Activated T-cell treated with anti-CD3 and anti-CD28 coated beads, Interleukin-2, amount 50 U/mL, for 4 hours (primary cell): ENCODE results near the gene TRMU. TPM values are rescaled to one million over a fixed set of nuclear protein-coding genes. Genes with fewer than 3 reads are reported as not detected.
"Not testable (repeated sequence)": the region's sequence is repeated elsewhere in the genome, so short reads cannot be mapped to it uniquely, and the experiment has no call there.

Experiments used
- ATAC-seq, 2 donors: fragments of 200-7000 bp; cut with Tn5 transposase; one replicate each; pipeline ENCODE4 v1.10.0; 2021
- DNase-seq: peaks from one replicate; pipeline ENCODE4 v3.0.0-alpha.2; 2020
- H3K27me3 Mint-ChIP-seq: one replicate; pipeline ENCODE4 v1.8.0; 2021; ENCODE audit warnings: low read depth, mixed read lengths
- H3K36me3 Mint-ChIP-seq: one replicate; pipeline ENCODE4 v1.8.0; 2022; ENCODE audit warnings: mixed read lengths; ENCODE audit not compliant: insufficient read depth
- H3K4me1 Mint-ChIP-seq: one replicate; pipeline ENCODE4 v1.8.0; 2021; ENCODE audit warnings: low read depth, mixed read lengths
- H3K4me3 Mint-ChIP-seq: one replicate; pipeline ENCODE4 v1.8.0; 2021; ENCODE audit warnings: mild to moderate bottlenecking, moderate library complexity, mixed read lengths
- H3K9me3 Mint-ChIP-seq: one replicate; pipeline ENCODE4 v1.8.0; 2021; ENCODE audit warnings: mixed read lengths
- total RNA-seq, 3 donors: library from RNA; stranded (reverse); gene quantifications; one replicate each; pipeline ENCODE4 v1.2.1, GENCODE V29; 2021

Gene TRMU
- total RNA-seq, 3 donors from 2014 or later, result 62.5 to 69.0 (median 66.6) TPM

GRCh38 chr22:46294784-46295183 lies 40.7 kb upstream of the TRMU start:
- Mint-ChIP-seq H3K4me3 (no peak overlapping the region), H3K27me3 (peaks cover 7% of the 10 kb centered on the region), H3K36me3 (peaks cover 5% of the 10 kb centered on the region), H3K4me1 (peaks cover 22% of the 10 kb centered on the region), H3K9me3 (peaks cover 5% of the 10 kb centered on the region)
- ATAC-seq, result no peak
- no peak for DNase-seq

DNA sequence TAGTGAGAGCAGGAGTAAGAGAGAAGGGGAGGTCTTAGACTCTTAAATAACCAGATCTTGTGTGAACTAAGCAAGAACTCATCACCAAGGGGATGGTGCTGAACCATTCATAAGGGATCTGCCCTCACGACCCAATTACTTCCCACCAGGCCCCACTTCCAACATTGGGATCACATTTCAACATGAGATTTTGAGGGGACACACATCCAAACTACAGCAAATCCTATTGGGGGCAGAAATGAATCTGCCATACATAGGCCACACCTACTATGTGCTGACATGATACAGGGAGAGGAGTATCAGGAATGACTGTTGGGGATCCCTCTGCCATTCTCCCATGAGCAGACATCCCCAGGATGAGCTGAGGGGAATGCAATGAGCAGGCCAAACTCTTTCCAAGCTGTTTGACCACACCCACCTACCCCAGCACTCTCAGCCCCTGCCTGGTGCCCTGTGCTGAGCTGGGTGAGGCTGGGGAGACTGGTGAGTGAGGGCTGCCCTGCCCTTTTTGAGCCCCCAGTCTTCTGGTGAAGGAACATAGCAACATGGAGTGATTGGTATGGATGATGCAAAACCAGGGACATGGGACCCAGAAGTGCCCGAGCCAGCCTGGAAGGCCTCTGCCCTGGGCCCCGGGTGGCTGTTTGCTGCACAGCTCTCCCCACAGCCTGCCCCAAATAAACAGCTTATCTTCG lies 40.1 kb upstream of the TRMU start:
- ATAC-seq (no peak), DNase-seq (no peak)
- H3K36me3 Mint-ChIP-seq, result peaks cover 5% of the 10 kb centered on the region
- H3K4me1 Mint-ChIP-seq, result peaks cover 22% of the 10 kb centered on the region
- H3K9me3 Mint-ChIP-seq, result peaks cover 5% of the 10 kb centered on the region
- H3K4me3 Mint-ChIP-seq, result peak overlapping the region; percentile 82
- H3K27me3 Mint-ChIP-seq, result peaks cover 7% of the 10 kb centered on the region

DNA sequence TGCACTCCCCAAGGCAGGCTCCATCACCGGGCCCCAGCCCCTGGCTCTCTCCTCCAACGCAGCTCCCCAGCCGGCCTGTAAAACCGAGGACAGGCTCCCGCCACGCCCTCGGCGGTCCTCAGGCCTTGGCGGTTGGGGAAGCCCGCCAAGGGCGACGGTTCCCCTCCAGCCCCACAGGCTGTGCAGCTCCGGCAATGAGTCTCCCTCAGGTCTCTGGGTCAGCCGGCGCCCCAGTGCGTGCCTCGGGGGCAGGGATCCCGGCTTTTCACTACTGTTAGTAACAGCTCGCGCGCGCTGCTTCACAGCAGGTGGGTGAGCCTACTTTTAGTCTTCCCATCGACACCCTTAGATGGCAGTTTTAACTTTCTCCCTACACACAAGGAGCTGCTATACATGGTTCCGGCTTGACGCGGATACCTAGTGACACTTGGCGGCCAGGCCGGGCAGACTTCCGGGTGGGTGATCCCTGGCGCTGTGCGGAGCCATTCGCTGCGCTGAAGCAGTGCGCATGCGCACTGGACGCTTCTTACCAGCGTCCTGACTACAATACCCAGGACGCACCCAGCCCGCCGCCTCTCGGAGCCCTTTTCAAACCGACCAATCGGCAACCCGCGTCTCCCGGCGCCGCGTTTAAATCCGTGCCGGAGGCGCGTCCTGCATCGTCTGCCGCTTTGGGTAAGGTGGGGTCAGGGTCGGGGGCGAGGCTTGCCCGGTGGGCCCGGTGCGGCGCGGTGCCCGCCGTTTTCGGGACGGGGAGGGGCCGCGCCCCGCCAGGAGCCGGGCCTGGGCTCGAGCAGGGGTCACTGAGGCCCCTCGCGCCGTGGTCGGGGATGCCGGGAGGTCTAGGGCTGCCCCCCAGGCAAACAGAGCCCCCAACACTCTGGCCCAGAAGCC lies 39.0 kb upstream of the TRMU start, which contains the start of gene GTSE1:
Gene GTSE1, plus strand, starts transcription at position 614 of the 894 bp plus-strand sequence. CDS start 531 bp downstream, outside the sequence.
- peaks cover 22% of the 10 kb centered on the region for H3K4me1 Mint-ChIP-seq
- H3K4me3 Mint-ChIP-seq, result peak within 1 kb of the TSS; percentile 82
- H3K27me3 Mint-ChIP-seq, result peaks cover 7% of the 10 kb centered on the region
- H3K9me3 Mint-ChIP-seq, result peaks cover 5% of the 10 kb centered on the region
- H3K36me3 Mint-ChIP-seq, result peaks cover 5% of the 10 kb centered on the region
- peak; percentile 99 for ATAC-seq
- DNase-seq, result peak; percentile 94

- DNase-seq (no peak), ATAC-seq (peak; percentile 7 to 13)
- Mint-ChIP-seq H3K4me3 (peak overlapping the region; percentile 80), H3K9me3 (peaks cover 3% of the 10 kb centered on the region), H3K4me1 (peaks cover 22% of the 10 kb centered on the region), H3K27me3 (peaks cover 7% of the 10 kb centered on the region), H3K36me3 (peaks cover 3% of the 10 kb centered on the region)
These were observed 38.2 kb upstream of the TRMU start for GRCh38 chr22:46297151-46297812.

DNA sequence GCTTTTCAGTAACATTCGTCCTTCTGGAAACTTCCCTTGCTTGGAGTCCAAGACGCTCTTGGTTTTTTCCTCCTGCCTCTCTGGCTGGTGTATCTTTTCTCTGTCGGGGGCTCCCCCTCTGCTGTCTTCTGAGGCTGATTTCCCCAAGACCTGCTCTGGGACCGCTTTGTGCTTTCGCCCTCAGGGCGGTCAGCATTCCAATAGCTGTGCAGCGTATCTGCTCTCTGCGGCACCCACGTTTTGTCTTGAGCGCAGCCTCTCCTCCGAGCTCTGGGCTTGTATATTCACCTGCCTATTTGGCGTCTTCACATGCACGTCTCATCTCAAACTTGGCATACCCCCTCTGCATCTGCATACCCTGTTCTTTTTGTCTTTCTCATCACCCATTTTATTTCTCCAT lies 36.4 kb upstream of the TRMU start:
- ATAC-seq (no peak), DNase-seq (no peak)
- Mint-ChIP-seq H3K27me3 (peaks cover 7% of the 10 kb centered on the region), H3K9me3 (no peaks in the 10 kb centered on the region), H3K4me1 (peaks cover 22% of the 10 kb centered on the region), H3K4me3 (no peak overlapping the region), H3K36me3 (no peaks in the 10 kb centered on the region)

DNA sequence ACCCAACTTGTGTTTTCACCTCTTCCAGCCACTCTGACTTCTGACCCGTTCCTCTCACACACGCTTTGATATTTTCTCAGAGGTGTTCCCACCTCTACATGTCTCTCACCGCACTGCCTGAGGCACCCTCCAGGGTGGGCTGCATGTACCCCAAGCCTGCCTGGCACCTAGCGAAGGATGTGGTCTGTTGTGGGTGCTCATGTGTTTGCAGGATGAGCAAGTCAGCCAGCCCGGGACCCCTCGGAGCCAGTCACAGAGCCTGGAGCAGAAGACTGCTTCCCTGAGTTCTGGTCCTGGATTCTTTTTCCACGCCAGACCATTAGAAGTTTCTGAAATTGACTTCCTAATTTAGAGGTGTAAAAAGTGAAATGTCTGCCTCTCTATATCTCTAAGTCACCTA lies 35.0 kb upstream of the TRMU start:
- Mint-ChIP-seq H3K27me3 (peaks cover 7% of the 10 kb centered on the region), H3K9me3 (no peaks in the 10 kb centered on the region), H3K4me3 (no peak overlapping the region), H3K36me3 (no peaks in the 10 kb centered on the region), H3K4me1 (peaks cover 16% of the 10 kb centered on the region)
- DNase-seq (no peak), ATAC-seq (no peak)

GRCh38 chr22:46303347-46303965 lies 32.1 kb upstream of the TRMU start:
- peaks cover 7% of the 10 kb centered on the region for H3K27me3 Mint-ChIP-seq
- H3K4me3 Mint-ChIP-seq, result no peak overlapping the region
- ATAC-seq (no peak), DNase-seq (no peak)
- H3K9me3 Mint-ChIP-seq, result no peaks in the 10 kb centered on the region
- H3K36me3 Mint-ChIP-seq, result no peaks in the 10 kb centered on the region
- no peaks in the 10 kb centered on the region for H3K4me1 Mint-ChIP-seq

GRCh38 chr22:46308283-46308988 lies 27.1 kb upstream of the TRMU start:
- Mint-ChIP-seq H3K4me3 (no peak overlapping the region), H3K4me1 (no peaks in the 10 kb centered on the region), H3K27me3 (no peaks in the 10 kb centered on the region), H3K36me3 (peaks cover 2% of the 10 kb centered on the region), H3K9me3 (no peaks in the 10 kb centered on the region)
- DNase-seq (no peak), ATAC-seq (no peak)

GRCh38 chr22:46309526-46310085 lies 25.9 kb upstream of the TRMU start:
- no peaks in the 10 kb centered on the region for H3K27me3 Mint-ChIP-seq
- no peaks in the 10 kb centered on the region for H3K4me1 Mint-ChIP-seq
- H3K4me3 Mint-ChIP-seq, result no peak overlapping the region
- ATAC-seq (no peak), DNase-seq (no peak)
- H3K36me3 Mint-ChIP-seq, result peaks cover 2% of the 10 kb centered on the region
- no peaks in the 10 kb centered on the region for H3K9me3 Mint-ChIP-seq

- Mint-ChIP-seq H3K9me3 (no peaks in the 10 kb centered on the region), H3K36me3 (peaks cover 2% of the 10 kb centered on the region), H3K4me3 (no peak overlapping the region), H3K4me1 (no peaks in the 10 kb centered on the region), H3K27me3 (no peaks in the 10 kb centered on the region)
- ATAC-seq (no peak), DNase-seq (no peak)
These were observed 23.5 kb upstream of the TRMU start for GRCh38 chr22:46312056-46312455.

- not testable (repeated sequence) for ATAC-seq, H3K36me3 Mint-ChIP-seq, H3K4me1 Mint-ChIP-seq, H3K9me3 Mint-ChIP-seq, H3K27me3 Mint-ChIP-seq, DNase-seq, H3K4me3 Mint-ChIP-seq
These were observed 22.7 kb upstream of the TRMU start for GRCh38 chr22:46312848-46313247.

GRCh38 chr22:46315976-46316375 lies 19.5 kb upstream of the TRMU start:
- Mint-ChIP-seq H3K4me3 (no peak overlapping the region), H3K27me3 (no peaks in the 10 kb centered on the region), H3K9me3 (no peaks in the 10 kb centered on the region), H3K36me3 (no peaks in the 10 kb centered on the region), H3K4me1 (no peaks in the 10 kb centered on the region)
- ATAC-seq, result no peak
- no peak for DNase-seq

DNA sequence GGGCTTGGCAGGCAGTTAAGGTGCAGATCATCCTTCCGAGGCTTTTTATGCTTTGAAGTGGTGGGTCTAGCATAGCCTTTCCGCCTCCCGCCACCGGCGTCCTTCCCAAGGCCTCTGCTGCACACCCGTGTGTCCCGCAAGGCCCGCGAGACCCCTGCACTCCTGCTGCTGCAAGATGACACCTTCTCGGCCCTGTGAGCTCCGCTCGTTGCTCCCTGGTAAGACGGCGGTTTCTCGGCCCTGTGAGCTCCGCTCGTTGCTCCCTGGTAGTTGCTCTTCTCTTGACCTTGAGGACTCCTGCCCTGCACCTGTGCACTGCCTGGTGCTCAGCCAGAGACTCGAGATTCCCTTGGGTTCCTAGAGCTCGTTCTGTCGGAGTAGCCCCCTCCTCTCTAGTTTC lies 17.9 kb upstream of the TRMU start:
- Mint-ChIP-seq H3K4me3 (no peak overlapping the region), H3K9me3 (no peaks in the 10 kb centered on the region), H3K27me3 (no peaks in the 10 kb centered on the region), H3K4me1 (no peaks in the 10 kb centered on the region), H3K36me3 (no peaks in the 10 kb centered on the region)
- ATAC-seq, result no peak
- no peak for DNase-seq
